ENCODE data around the gene GLIPR1.
"Not testable (repeated sequence)": the region's sequence is repeated elsewhere in the genome, so short reads cannot be mapped to it uniquely, and the experiment has no call there.

Gene GLIPR1

DNA sequence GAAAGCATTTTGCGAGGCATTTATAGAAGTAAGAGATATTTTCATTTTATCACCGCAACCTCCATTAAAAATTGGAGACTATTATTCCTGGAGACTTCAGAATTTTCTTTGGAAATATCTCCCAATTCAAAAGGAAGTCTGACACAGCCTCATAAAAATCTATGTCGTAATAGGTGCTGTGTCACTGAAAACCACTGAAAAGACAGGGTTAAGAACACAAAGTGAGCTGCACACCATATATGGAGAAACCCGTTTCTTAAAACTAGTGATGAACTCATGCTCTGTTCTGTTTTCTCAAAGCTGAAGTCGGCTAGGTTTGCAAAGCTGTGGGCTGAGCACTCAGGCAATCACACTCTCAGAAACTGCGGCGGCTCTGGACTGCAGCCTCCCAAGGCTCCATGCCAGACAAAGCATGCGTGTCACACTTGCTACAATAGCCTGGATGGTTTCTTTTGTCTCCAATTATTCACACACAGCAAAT is at the start of gene GLIPR1:
Gene GLIPR1, plus strand, starts transcription at position 287 of the 481 bp plus-strand sequence. Its CDS starts 126 bp downstream, at position 413.
- no peak for DNase-seq

DNA sequence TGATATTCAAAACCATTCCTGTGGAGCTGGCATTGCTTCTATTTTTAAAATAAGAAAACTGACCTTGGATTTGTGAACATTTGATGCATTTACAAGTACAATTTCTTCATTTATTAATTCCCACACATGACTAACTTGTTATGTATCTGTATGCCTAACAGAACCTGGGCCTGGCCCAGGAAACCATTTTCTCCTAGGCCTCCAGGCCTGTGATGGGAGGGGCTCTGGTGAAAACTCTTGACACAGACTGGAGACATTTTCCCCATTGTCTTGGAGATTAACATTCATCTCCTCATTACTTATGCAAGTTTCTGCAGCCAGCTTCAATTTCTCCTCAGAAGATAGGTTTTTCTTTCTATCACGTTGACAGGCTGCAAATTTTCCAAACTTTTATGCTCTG is 47.6 kb upstream of the GLIPR1 start:
- no peak for DNase-seq

DNA sequence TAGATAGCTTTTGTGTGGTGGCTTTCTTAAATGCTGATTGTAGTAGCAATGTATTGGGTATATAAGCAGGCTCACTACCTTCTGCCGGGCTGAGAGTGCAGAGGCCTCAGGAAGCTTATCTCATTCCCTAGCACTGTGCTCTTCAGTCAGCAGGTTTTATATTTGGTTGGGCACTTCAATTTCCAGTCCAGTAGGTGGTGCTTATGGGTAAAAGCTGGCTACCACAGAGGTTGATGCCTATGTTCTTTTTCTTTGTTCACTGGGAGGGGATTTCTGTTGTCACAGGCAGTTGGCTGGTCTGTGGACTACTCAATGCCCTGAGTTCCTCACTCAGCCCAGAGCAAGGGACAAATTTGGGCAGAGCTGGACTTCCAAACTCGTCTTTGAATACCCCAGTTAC is 43.0 kb upstream of the GLIPR1 start:
- no peak for DNase-seq

DNA sequence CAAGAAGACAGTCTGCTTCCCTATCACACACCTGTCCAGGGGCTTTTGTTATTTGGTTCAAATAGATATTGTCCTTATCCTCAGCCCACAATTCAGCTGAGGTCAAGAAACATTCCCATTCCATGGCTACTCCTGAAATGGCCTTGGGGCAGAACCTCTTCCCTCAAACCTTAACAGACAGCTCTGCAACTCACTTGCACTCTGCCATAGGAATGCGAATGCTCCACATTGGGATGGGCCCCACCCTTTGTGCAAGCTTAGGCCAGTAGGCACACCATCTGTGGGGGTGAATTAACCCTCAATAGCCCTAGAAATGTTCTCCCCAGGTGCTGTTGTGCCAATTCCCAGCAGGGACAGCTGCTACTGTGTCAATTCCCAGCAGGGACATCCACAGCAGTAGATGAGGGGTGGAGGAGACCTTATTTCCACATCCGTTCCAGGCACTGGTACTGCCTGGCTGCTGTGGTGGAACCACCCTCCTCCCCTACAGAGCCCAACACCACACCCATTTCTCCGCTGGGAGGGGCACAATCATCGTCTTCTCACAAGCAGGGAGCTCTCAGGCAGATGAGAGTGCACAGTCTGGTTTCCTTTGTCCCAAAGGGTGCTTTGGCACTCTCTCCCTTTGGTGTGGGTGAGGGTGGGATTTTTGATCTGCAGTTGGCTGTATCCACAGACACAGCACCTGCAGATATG is 42.3 kb upstream of the GLIPR1 start:
- no peak for DNase-seq

DNA sequence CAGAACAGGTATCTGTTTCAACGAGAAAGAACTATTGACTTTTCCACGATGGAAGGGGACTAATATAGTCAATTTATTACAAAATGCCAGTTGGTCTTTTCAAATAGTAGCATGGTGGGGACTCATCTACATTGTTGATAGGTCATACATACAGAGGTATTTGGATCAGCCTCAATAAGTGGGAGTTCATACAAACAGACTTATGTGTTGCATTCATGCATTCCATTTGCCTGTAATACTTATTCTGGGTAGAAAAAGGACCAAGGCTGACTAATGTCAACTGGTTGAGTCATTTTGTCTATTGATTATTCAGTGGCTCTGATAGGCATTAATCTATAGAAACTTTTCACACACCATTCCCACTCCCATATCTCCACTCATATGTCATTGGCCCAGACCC is 41.5 kb upstream of the GLIPR1 start:
- no peak for DNase-seq

DNA sequence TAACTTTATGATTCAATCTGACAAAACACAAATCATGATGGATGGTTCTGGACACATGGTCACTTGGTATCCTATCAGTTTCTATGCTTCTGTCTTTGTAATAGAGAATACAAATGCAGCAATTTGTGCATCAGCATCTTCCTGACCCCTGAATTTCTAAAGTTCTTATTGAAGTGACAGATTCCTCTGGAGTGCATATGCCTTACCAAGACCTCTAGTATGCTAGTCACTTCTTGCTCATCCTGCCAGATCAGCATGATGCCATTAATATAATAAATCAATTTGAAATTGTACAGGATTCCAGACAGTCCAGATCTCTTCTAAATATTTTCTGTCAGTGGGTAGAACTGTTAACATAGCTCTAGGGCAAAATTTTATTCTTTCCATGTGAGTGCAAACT is 40.6 kb upstream of the GLIPR1 start:
- no peak for DNase-seq

DNA sequence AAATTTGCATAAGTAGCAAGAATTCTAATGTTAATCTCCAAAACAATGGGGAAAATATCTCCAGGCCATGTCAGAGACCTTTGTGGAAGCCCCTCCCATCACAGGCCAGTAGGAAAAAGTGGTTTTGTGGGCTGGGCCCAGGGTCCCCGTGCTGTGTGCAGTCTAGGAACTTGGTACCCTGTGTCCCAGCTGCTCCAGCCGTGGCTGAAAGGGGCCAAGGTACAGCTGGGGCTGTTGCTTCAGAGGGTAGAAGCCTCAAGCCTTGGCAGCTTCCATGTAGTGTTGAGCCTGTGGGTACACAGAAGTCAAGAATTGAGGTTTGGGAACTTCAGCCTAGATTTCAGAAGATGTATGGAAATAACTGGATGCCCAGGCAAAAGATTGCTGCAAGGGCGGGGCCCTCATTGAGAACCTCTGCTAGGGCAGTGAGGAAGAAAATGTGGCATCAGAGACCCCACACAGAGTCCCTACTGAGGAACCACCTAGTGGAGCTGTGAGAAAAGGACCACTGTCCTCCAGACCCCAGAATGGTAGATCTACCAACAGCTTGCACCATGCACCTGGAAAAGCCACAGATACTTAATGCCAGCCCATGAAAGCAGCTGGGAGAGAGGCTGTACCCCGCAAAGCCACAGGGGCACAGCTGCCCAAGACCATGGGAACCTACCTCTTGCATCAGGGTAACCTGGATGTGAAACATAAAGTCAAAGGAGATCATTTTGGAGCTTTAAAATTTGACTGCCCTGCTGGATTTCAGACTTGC is 38.7 kb upstream of the GLIPR1 start:
- not testable (repeated sequence) for DNase-seq

DNA sequence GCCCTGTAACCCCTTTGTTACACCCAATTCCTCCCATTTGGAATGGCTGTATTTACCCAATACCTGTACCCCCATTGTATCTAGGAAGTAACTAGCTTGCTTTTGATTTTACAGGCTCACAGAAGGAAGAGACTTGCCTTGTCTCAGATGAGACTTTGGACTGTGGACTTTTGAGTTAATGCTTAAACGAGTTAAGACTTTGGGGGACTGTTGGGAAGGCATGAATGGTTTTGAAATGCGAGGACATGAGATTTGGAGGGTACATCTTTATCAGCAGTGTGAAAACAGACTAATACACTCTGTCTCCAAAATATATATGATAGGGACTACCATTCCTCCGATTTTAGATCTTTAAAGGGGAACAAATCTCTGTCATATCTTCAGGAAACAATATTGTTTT is 38.1 kb upstream of the GLIPR1 start:
- not testable (repeated sequence) for DNase-seq

DNA sequence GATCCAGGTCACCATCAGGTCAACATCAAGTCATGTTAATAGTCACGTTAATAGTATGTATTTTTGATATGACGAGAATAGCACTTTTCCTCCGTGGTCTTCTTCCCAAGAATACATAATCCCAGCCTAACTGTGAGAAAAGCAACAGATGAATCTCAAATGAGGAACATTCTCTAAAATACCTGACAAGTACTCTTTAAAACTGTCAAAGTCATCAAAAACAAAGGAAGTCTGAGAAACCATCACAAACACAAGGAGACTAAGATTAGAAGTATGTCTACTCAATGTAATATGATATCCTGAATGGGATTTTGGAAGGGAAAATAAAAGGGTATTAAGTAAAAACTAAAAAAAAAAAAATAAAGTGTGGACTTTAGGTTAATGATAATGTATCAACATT is 36.8 kb upstream of the GLIPR1 start:
- no peak for DNase-seq

DNA sequence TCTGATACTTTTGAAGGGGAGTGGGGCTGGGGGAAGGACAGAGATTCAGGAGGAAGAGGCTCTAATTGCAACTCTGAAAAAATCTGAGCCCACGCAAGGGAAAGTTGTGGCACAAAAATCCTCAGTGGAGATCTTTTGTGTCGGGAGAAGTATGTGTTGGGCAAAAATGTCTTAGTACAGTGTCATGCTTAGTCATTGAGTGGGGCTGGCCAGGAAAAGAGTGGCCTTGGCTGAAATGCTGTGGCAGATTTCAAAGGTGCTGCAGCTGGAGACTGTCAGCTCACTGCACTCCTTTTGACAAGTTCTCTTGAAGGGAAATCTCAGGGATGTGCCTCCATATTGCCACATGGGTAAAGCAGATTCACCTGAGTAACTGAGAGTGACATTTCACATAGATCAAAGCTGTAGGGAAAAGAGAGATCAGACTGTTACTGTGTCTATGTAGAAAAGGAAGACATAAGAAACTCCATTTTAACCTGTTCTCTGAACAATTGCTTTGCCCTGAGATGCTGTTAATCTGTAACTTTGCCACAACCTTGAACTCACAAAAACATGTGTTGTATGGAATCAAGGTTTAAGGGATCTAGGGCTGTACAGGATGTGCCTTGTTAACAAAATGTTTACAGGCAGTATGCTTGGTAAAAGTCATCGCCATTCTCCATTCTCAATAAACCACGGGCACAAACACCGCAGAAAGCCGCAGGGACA is 36.0 kb upstream of the GLIPR1 start:
- DNase-seq: no peak

DNA sequence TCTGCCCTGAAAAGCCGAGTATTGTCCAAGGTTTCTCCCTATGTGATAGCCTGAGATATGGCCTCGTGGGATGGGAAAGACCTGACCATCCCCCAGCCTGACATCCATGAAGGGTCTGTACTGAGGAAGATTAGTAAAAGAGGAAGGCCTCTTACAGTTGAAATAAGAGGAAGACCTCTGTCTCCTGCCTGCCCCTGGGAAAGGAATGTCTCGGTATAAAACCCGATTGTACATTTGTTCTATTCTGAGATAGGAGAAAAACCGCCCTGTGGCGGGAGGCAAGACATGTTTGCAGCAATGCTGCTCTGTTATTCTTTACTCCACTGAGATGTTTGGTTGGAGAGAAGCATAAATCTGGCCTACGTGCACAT is 35.4 kb upstream of the GLIPR1 start:
- not testable (repeated sequence) for DNase-seq

DNA sequence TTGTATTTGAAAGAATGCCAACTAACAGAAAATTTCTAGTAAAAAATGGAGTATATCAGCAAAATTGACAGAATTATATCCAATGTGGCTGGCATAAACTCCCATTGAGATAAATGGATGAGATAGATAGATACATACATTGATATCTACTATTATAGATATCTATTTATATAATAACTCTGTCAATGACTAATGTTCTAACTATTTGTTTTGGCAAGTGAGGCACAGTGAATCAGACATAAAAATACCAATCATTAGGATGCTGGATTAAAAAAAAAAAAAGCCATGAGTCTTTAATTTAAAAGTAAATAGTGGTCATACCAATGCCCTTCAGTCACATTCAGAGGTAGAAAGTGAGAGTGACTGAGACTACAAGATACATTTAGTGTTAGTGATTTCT is 33.7 kb upstream of the GLIPR1 start:
- DNase-seq: no peak

DNA sequence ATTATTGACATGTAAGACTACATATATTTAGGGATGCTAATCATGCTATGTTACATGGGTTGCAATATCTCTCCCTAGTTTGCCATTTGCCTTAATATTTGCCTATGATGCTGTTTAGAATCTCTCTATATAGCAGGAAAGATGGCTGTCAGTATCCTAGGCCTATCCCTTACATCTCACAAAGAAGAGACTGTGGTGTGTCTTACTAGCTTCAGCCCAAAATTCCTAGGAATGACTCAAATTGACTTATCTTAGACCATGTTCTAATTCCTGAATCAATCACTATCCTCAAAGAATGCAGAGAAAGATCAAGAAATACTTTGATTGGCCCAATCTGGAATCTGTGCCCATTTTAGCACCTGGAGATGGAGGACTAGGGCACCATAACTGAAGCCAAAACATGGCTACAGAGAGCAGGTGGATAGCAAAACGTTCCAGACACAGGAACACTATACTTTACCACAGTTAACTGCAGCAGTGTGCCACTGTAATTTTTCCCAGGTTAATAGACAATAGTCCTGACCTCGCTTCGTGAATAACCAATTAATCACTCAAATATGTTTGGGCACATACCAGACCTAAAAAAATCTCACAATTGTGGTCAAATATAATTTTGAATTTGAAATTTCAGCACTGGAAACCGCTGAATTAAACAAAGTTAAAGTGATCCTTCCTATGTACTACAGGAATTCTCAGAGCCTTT is 32.7 kb upstream of the GLIPR1 start:
- DNase-seq: no peak

DNA sequence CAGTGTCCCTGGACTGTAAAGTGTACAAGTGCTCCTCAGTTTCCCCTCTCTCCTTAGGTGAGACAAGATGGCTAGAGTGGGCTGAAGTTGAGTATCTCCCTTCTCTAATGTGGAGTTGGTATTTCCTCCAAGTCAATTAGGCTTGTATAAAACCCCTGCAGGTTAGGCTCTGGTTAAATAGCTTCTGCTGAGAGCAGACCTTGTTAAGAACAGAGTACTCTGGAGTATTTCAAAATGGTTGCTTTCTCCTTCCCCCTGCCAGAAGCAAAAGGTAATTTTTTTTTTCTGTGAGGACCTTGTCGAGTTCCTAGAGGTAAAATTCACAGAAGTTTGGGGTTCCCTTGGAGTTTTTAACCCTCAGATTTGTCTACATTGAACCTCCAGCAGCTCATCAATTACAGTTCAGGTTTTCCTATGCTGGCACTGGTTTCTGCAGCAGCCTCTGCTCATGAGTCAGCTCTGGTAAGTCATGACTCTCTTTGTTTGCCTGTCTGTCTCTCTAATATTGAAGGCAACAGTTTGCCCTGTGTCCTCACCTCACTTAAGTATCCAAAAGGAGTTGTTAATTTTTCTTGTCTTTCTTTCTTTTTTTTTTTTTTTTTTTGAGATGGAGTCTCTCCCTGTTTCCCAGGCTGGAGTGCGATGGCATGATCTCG is 27.8 kb upstream of the GLIPR1 start:
- no peak for DNase-seq

DNA sequence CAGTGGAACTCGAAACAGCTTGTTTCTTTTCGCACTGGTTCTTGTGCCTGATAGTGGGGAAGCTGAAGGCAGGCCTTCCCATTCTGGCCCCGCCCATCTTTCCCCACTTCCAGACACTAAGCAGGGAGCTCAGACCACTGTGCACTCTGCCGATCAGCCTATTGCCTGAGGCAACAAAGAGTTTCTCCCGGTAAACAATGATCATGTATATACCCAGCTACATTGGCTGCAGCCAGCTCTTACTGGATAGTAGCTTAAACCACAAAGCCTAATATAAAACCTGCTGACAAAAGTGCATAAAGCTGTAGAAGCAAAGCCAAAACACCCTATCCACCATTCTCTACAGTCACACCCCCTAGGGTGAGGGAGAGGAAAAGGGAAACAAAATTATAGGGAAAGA is 24.7 kb upstream of the GLIPR1 start:
- no peak for DNase-seq

DNA sequence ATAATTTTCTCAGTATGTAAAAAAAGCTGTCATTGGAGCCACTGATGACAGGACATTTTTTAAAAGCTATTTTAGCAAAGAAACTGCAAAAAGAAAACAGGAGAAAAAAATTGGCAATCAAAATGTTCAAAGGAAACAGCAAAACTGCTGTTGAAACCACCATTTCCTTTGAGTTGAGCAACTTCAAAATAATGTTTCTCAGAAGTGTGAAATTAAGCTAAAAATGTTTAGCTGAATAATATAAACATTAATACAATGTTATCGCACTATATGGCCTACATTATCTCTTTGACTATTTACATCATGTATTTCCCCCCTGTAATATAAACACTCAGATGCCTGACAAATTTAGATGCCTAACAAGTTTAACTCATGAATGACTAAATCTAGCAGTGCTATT is 23.4 kb upstream of the GLIPR1 start:
- DNase-seq: no peak

DNA sequence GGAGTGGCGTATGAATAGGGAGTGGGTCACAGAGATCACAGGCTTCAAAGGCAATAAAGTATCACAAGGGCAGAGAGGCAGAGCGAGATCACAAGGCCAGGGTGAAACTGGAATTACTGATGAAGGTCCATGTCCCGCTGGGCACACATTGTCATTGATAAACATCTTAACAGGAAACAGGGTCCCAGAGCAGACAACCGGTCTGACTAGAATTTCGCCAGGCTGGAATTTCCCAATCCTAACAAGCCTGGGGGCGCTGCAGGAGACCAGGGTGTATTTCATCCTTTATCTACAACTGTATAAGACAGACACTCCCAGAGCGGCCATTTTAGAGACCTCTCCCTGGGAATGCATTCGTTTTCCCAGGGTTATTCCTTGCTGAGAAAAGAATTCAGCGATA is 22.7 kb upstream of the GLIPR1 start:
- DNase-seq: peak in 1 of 2 experiments; percentile 0

DNA sequence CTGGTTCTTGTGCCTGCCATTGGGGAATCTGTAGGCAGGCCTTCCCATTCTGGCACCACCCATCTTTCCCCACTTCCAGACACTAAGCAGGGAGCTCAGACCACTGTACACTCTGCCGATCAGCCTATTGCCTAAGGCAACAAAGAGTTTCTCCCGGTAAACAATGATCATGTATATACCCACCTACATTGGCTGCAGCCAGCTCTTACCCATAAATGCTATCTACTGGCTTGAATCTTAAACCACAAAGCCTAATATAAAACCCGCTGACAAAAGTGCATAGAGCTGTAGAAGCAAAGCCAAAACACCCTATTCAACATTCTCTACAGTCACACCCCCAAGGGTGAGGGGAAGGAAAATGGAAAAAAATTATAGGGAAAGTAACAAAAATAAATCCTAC is 20.8 kb upstream of the GLIPR1 start:
- DNase-seq: no peak

DNA sequence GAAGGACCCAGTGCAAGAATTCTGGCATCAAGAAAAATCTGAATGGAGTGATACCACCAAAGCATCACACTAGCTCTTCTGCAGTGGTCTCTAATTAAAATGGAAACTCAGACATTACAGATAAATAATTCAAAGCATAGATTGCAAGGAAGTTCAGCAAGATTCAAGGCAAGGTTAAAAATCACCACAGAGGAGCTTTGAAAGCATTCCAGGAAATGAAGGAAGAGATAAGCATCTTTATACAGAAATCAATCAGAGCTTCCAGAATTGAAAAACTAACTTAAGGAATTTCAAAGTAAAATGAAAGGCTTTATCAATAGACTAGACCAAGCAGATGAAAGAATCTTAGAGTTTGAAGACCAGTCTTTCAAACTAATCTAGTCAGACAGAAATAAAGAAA is 20.4 kb upstream of the GLIPR1 start:
- no peak for DNase-seq

DNA sequence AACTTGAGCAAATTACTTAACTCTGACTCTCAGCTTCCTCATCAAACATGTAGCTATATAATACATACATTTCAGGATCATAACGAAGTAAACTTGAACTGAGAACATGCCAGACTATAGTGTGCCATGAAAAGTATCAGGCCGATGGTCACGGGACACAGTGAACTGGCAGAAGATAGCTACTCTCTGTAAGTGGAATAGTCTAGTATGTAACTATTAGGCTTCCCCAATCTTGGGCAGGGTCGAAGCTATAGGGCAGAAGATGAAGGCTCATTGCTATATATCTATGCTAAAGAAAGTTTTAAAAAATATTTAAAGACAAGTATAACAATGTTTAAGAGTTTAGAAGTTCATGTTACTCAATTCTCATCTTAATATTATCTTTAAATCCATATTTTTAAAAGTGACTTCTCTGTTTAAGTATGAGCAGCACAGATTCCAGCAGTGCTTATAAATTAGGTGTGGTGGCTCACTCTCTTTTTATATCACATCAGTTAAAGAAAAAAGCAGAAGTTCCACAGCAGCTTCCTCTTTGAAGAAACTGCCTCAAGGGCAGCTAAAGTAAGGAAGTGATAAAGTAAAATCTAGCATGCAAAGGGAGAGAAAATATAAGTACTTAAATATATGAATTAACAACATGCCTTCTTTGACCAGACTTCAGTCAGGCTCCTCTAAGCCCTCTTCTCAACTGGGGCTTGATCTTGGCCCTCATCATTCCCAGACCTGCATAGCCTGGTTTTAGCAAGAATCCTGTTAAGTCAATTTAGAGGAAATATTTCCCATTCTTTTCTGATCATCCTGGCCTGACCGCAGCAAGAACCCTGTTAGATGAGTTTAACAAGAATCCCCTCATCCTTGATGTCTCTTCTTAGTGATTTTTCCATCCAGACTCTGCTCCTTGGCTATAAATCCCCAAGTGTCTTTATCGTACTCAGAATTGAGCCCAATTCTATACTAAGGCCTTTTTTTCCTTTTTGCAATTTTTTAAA is 8.4 kb upstream of the GLIPR1 start:
- no peak for DNase-seq

DNA sequence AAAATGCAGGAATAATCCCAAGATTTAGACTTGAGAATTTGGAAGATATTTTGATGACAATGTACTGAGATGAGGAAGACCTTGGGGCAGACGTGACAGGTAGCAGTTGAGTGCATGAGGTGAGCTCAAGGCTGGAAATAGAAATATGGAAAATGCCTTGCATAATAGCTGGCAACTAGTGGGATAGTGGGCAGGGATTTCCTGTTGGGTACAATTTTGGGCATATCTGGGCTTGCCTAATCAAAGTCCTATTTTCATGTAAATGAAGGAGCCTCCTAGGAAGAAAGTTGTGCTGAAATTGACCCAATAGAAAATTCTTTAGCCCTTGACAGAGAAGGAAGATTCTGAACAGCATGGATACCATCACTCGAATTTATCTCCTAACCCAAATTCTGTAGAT is 6.4 kb upstream of the GLIPR1 start:
- no peak for DNase-seq
